ENCODE measurements around the gene PCGF2.
A peak's percentile ranks its signal among the peaks of the same experiment; 100 is the strongest.

The PCGF2 gene

DNA sequence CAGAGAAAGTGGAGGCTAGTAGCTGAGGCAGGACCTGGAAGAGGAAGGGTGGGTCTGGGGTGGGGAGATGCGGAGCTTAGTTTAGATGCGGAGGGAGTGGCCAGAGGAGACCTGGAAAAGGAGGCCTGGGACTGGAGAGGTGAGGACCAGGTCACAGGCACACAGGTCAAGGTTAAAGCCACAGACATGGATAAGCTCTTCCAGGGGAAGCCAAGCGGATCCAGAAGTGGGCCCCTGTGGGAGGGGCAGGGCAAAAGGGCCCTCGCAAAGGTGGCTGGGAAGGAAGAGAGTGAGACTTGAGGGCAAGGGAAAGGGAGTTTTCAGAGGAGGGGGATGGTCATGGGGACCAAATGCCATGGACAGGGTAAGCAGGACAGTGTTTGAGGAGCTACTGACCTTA lies 57.0 kb downstream of the PCGF2 start:
- no peaks in the 10 kb centered on the region for H3K9me3 Mint-ChIP-seq
- no peak for ATAC-seq (replicated peaks; ENCODE audit: extremely low read depth, poor library complexity, severe bottlenecking)
- H3K4me1 Mint-ChIP-seq, result no peaks in the 10 kb centered on the region
- H3K36me3 Mint-ChIP-seq (ENCODE audit: insufficient read depth), result no peaks in the 10 kb centered on the region
- H3K4me3 Mint-ChIP-seq, result no peak overlapping the region
- no peak for DNase-seq (ENCODE audit: low spot score in 2 of 2)
- peaks cover 13% of the 10 kb centered on the region for H3K27me3 Mint-ChIP-seq
- H3K27ac Mint-ChIP-seq (ENCODE audit: low read depth), result peak overlapping the region; percentile 68

DNA sequence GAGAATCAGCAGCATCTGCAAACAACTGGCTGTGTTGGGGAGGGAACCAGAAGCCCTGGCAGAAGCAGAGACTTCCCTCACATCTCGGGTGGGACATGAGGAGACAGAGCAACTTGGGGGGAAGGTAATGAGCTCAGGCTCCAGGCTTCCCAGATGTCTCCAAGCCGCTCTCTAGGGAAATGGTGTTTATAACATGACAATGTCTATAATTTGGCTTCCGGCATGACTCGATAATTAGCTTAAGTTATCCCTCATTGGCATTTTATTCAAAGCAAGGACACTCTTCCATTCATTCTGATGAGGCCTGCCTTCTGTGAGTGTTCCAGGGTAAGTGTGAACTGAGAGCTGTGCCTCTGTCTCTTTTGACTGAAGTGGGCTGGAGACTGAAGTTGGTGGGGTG lies 57.8 kb downstream of the PCGF2 start:
- Mint-ChIP-seq H3K27me3 (peaks cover 20% of the 10 kb centered on the region), H3K9me3 (no peaks in the 10 kb centered on the region), H3K4me1 (no peaks in the 10 kb centered on the region), H3K4me3 (no peak overlapping the region), H3K36me3 (ENCODE audit: insufficient read depth) (no peaks in the 10 kb centered on the region), H3K27ac (ENCODE audit: low read depth) (no peak overlapping the region)
- ATAC-seq (replicated peaks; ENCODE audit: extremely low read depth, poor library complexity, severe bottlenecking), result no peak
- DNase-seq (ENCODE audit: low spot score in 2 of 2), result no peak

GRCh38 chr17:38687286-38687685 lies 60.9 kb downstream of the PCGF2 start:
- H3K27ac Mint-ChIP-seq (ENCODE audit: low read depth), result no peak overlapping the region
- DNase-seq (ENCODE audit: low spot score in 2 of 2) (no peak), ATAC-seq (replicated peaks; ENCODE audit: extremely low read depth, poor library complexity, severe bottlenecking) (no peak)
- peaks cover 1% of the 10 kb centered on the region for H3K36me3 Mint-ChIP-seq (ENCODE audit: insufficient read depth)
- H3K4me1 Mint-ChIP-seq, result no peaks in the 10 kb centered on the region
- H3K27me3 Mint-ChIP-seq, result peaks cover 25% of the 10 kb centered on the region
- H3K9me3 Mint-ChIP-seq, result no peaks in the 10 kb centered on the region
- no peak overlapping the region for H3K4me3 Mint-ChIP-seq

DNA sequence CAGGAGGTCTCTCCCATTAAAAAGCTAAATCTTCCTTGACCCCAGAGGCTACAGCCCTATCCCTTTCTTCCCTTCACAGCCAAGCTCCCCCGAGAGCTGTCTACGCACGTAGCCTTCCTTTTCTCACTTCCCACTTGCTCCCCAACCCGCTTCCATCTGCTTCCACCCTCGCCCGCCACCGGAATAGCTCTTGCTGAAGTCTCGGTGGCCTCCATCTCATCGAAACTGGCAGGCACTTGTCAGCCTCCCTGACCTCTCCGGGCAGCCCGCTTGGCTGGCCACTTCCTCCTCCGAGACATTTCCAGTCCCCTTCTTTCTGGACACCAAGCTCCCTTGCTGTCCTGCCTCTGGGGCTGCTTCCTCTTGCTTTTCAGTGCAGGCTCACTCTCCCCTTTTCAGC lies 62.6 kb downstream of the PCGF2 start:
- no peak for DNase-seq (ENCODE audit: low spot score in 2 of 2)
- no peaks in the 10 kb centered on the region for H3K4me1 Mint-ChIP-seq
- H3K4me3 Mint-ChIP-seq, result no peak overlapping the region

More for the DNA sequence above, 62.6 kb downstream of the PCGF2 start:
- H3K27ac Mint-ChIP-seq (ENCODE audit: low read depth), result peak overlapping the region; percentile 41
- ATAC-seq (replicated peaks; ENCODE audit: extremely low read depth, poor library complexity, severe bottlenecking), result no peak
- peaks cover 25% of the 10 kb centered on the region for H3K27me3 Mint-ChIP-seq
- peaks cover 1% of the 10 kb centered on the region for H3K36me3 Mint-ChIP-seq (ENCODE audit: insufficient read depth)
- H3K9me3 Mint-ChIP-seq, result no peaks in the 10 kb centered on the region
